Body of pancreas (tissue), 4 donors: ENCODE results near the gene PDE10A. TPM values are rescaled to one million over a fixed set of nuclear protein-coding genes. Genes with fewer than 3 reads are reported as not detected.

Experiments
- ATAC-seq: fragments of 150-250 bp; one replicate; pipeline ENCODE4 v1.9.1; 2016
- DNase-seq, 4 donors: peaks; one replicate each; pipeline ENCODE4 v3.0.0-alpha.2; 2019
- H3K27ac ChIP-seq, 4 donors: fragments of 200-600 bp; sonication (generic); 1 replicate in 3 of 4; 2 replicates in 1 of 4; pipeline versions ENCODE4 v1.5.1 to v1.6.1; 2016 to 2019; ENCODE audit warnings: mild to moderate bottlenecking in 1 of 4, mixed read lengths in 1 of 4, moderate library complexity in 1 of 4
- H3K27me3 ChIP-seq, 2 donors: fragments of 200-600 bp; sonication (generic); one replicate each; pipeline ENCODE4 v1.6.0; 2016; ENCODE audit warnings: mild to moderate bottlenecking in 1 of 2
- H3K36me3 ChIP-seq, 2 donors: fragments of 200-600 bp; sonication (generic); replicated peaks in 1 of 2; 2 replicates each; pipeline ENCODE4 v1.5.1; 2016; ENCODE audit warnings: low read depth in 2 of 2; ENCODE audit not compliant: insufficient read depth in 1 of 2
- H3K4me1 ChIP-seq: fragments of 200-600 bp; sonication (generic); one replicate; pipeline ENCODE4 v1.6.0; 2016
- H3K4me3 ChIP-seq, 2 donors: fragments of 200-600 bp; sonication (generic); 1 replicate in 1 of 2; 2 replicates in 1 of 2; pipeline ENCODE4 v1.5.1; 2016 to 2019
- H3K9me3 ChIP-seq, 3 donors: fragments of 200-600 bp; sonication (generic); 1 replicate in 2 of 3; 2 replicates in 1 of 3; pipeline ENCODE4 v1.5.1; 2016
- CTCF ChIP-seq, 7 experiments: fragments of 450-650 bp in 4 of 7; fragments of 200-600 bp in 3 of 7; sonication (generic) in 3 of 7; IDR thresholded peaks; one replicate each; pipeline ENCODE4 v1.5.1; 2016 to 2019; ENCODE audit warnings: antibody characterized with exemption in 7 of 7
- POLR2A ChIP-seq, 3 donors: fragments of 450-650 bp; IDR thresholded peaks; one replicate each; pipeline ENCODE4 v1.6.1; 2016; ENCODE audit warnings: antibody characterized with exemption in 3 of 3, mild to moderate bottlenecking in 2 of 3
- WGBS, 2 donors: methylation state at CpG; one replicate each; pipeline ENCODE4 v1.1.5; 2017; 5-methylcytosine and 5-hydroxymethylcytosine counted together
- intact Hi-C: fragments of 100-400 bp; cut with DNase I; formaldehyde crosslinking; loops from one replicate; pipeline ENCODE4 v1.15.1; 2023
- total RNA-seq, 2 donors: library from RNA; depleted of rRNA; stranded (reverse); fragments of >200 nt; gene quantifications; one replicate each; pipeline ENCODE4 v1.1.0, GENCODE V29; 2016

PDE10A gene
- total RNA-seq, 2 donors from 2014 or later = 3.9 to 16.8 TPM

GRCh38 chr6:165574220-165575157, 88.6 kb downstream of the PDE10A start:
- Histone ChIP-seq H3K4me3 (no peak overlapping the region), H3K4me1 (peaks cover 15% of the 10 kb centered on the region), H3K36me3 (no peaks in the 10 kb centered on the region), H3K9me3 (no peaks in the 10 kb centered on the region), H3K27me3 (no peaks in the 10 kb centered on the region), H3K27ac (peak overlapping the region; percentile 18 to 70 (median 42))
- TF ChIP-seq POLR2A (IDR thresholded peaks at IDR 0.05) (no peak), CTCF (IDR thresholded peaks at IDR 0.05) (no peak)
- 56 to 60% methylated on average over 6 of the region's 6 CpGs for WGBS, 2 donors
- DNase-seq = no peak
- intact Hi-C loops = no loop called here
- peak; percentile 33 for ATAC-seq

- intact Hi-C loops = no loop called here
- Histone ChIP-seq H3K4me3 (no peak overlapping the region), H3K4me1 (peaks cover 15% of the 10 kb centered on the region), H3K27ac (peak overlapping the region in 3 of 4 donors; percentile 41 to 70 (median 42)), H3K36me3 (no peaks in the 10 kb centered on the region), H3K27me3 (no peaks in the 10 kb centered on the region), H3K9me3 (no peaks in the 10 kb centered on the region)
- ATAC-seq (peak; percentile 92), DNase-seq (peak; percentile 58 to 80 (median 67))
- TF ChIP-seq POLR2A (IDR thresholded peaks at IDR 0.05) = no peak
- TF ChIP-seq CTCF (IDR thresholded peaks at IDR 0.05) = peak in 2 of 7 experiments; percentile 8 to 9
- 3 to 10% methylated on average over 5 of the region's 5 CpGs for WGBS, 2 donors
These were observed 89.4 kb downstream of the PDE10A start for GRCh38 chr6:165573671-165574070.

- peaks cover 15% of the 10 kb centered on the region for H3K4me1 ChIP-seq
- 76 to 95% methylated on average over 3 of the region's 3 CpGs for WGBS, 2 donors
- intact Hi-C loops = no loop called here
- H3K9me3 ChIP-seq = no peaks in the 10 kb centered on the region
- no peaks in the 10 kb centered on the region for H3K27me3 ChIP-seq
- no peaks in the 10 kb centered on the region for H3K36me3 ChIP-seq
- ATAC-seq (no peak), DNase-seq (no peak)
- no peak overlapping the region for H3K4me3 ChIP-seq
- no peak for TF ChIP-seq CTCF (IDR thresholded peaks at IDR 0.05)
- TF ChIP-seq POLR2A (IDR thresholded peaks at IDR 0.05) = no peak
- no peak overlapping the region for H3K27ac ChIP-seq
These were observed 91.3 kb downstream of the PDE10A start for GRCh38 chr6:165571721-165572132.

- Histone ChIP-seq H3K27me3 (no peaks in the 10 kb centered on the region), H3K4me1 (peaks cover 15% of the 10 kb centered on the region), H3K36me3 (no peaks in the 10 kb centered on the region), H3K27ac (no peak overlapping the region), H3K4me3 (no peak overlapping the region), H3K9me3 (no peaks in the 10 kb centered on the region)
- ATAC-seq (no peak), DNase-seq (no peak)
- WGBS, 2 donors = 65 to 91% methylated on average over 2 of the region's 2 CpGs
- intact Hi-C loops = no loop called here
- TF ChIP-seq CTCF (IDR thresholded peaks at IDR 0.05) (no peak), POLR2A (IDR thresholded peaks at IDR 0.05) (no peak)
These were observed 91.9 kb downstream of the PDE10A start for GRCh38 chr6:165571068-165571682.
